ENCODE results near the gene EML6.

Gene EML6

GRCh38 chr2:54701029-54701428, 22.4 kb upstream of the EML6 start:
- no peak for DNase-seq (ENCODE audit: low read depth)
- TF ChIP-seq MAX (IDR thresholded peaks at IDR 0.05; ENCODE audit: low read depth, low read length) = no peak
- no peak for TF ChIP-seq CTCF (IDR thresholded peaks at IDR 0.05; ENCODE audit: low read depth, low read length)
- TF ChIP-seq POLR2A (IDR thresholded peaks at IDR 0.05; ENCODE audit: extremely low read depth, insufficient read length) = no peak
- TF ChIP-seq MYC (IDR thresholded peaks at IDR 0.05; ENCODE audit: low read depth, low read length) = no peak
- no peak overlapping the region for H3K4me3 ChIP-seq (ENCODE audit: low read depth, low read length)

GRCh38 chr2:54704238-54704637, 19.2 kb upstream of the EML6 start:
- DNase-seq (ENCODE audit: low read depth) = no peak
- no peak for TF ChIP-seq CTCF (IDR thresholded peaks at IDR 0.05; ENCODE audit: low read depth, low read length)
- TF ChIP-seq POLR2A (IDR thresholded peaks at IDR 0.05; ENCODE audit: extremely low read depth, insufficient read length) = no peak
- TF ChIP-seq MYC (IDR thresholded peaks at IDR 0.05; ENCODE audit: low read depth, low read length) = no peak
- no peak for TF ChIP-seq MAX (IDR thresholded peaks at IDR 0.05; ENCODE audit: low read depth, low read length)
- no peak overlapping the region for H3K4me3 ChIP-seq (ENCODE audit: low read depth, low read length)

- no peak overlapping the region for H3K4me3 ChIP-seq (ENCODE audit: low read depth, low read length)
- DNase-seq (ENCODE audit: low read depth) = peak; percentile 74
- TF ChIP-seq MAX (IDR thresholded peaks at IDR 0.05; ENCODE audit: low read depth, low read length) (no peak), CTCF (IDR thresholded peaks at IDR 0.05; ENCODE audit: low read depth, low read length) (peak; percentile 28), POLR2A (IDR thresholded peaks at IDR 0.05; ENCODE audit: extremely low read depth, insufficient read length) (no peak), MYC (IDR thresholded peaks at IDR 0.05; ENCODE audit: low read depth, low read length) (no peak)
Measured at GRCh38 chr2:54704688-54705605, 18.5 kb upstream of the EML6 start.

GRCh38 chr2:54706622-54707021, 16.8 kb upstream of the EML6 start:
- H3K4me3 ChIP-seq (ENCODE audit: low read depth, low read length) = no peak overlapping the region
- TF ChIP-seq CTCF (IDR thresholded peaks at IDR 0.05; ENCODE audit: low read depth, low read length) = no peak
- no peak for DNase-seq (ENCODE audit: low read depth)

GRCh38 chr2:54708584-54709335, 14.7 kb upstream of the EML6 start:
- no peak overlapping the region for H3K4me3 ChIP-seq (ENCODE audit: low read depth, low read length)
- no peak for DNase-seq (ENCODE audit: low read depth)
- TF ChIP-seq MAX (IDR thresholded peaks at IDR 0.05; ENCODE audit: low read depth, low read length) = no peak
- TF ChIP-seq POLR2A (IDR thresholded peaks at IDR 0.05; ENCODE audit: extremely low read depth, insufficient read length) = no peak
- no peak for TF ChIP-seq MYC (IDR thresholded peaks at IDR 0.05; ENCODE audit: low read depth, low read length)
- TF ChIP-seq CTCF (IDR thresholded peaks at IDR 0.05; ENCODE audit: low read depth, low read length) = no peak
